PFSK-1 (cell line): ENCODE measurements around the gene MTSS2.

Source experiments
- FOXP2 ChIP-seq: optimal IDR thresholded peaks from 2 replicates; pipeline ENCODE3; 2011; ENCODE audit warnings: borderline replicate concordance, control low read depth, inconsistent platforms; ENCODE audit not compliant: insufficient read depth; ENCODE audit errors: extremely low read length, extremely low read depth
- POLR2AphosphoS5 ChIP-seq: IDR thresholded peaks from 2 replicates; pipeline ENCODE4 v1.6.1; 2012; ENCODE audit warnings: low read depth, mild to moderate bottlenecking, control low read depth, low read length, moderate library complexity
- SIN3A ChIP-seq: IDR thresholded peaks from 2 replicates; pipeline ENCODE4 v1.6.1; 2012; ENCODE audit warnings: mild to moderate bottlenecking, low read length, moderate library complexity, borderline replicate concordance; ENCODE audit not compliant: insufficient read depth
- TAF1 ChIP-seq: IDR thresholded peaks from 2 replicates; pipeline ENCODE4 v1.6.1; 2012; ENCODE audit warnings: low read length, control low read depth, borderline replicate concordance; ENCODE audit not compliant: insufficient read depth
- TF ChIP-seq, protein P1 (sequence below), 2 experiments: IDR thresholded peaks; 2 replicates each; pipeline versions ENCODE4 v1.6.1 to v1.8.0; 2011 to 2012; ENCODE audit warnings: low read depth in 2 of 2, low read length in 2 of 2, control low read depth in 1 of 2, inconsistent platforms in 1 of 2, mild to moderate bottlenecking in 1 of 2, moderate library complexity in 1 of 2; ENCODE audit not compliant: insufficient read depth in 1 of 2

Gene MTSS2

GRCh38 chr16:70714581-70715054 lies 28.8 kb upstream of the MTSS2 start:
- TF ChIP-seq TAF1 (no peak), SIN3A (no peak), FOXP2 (no peak), POLR2AphosphoS5 (no peak)
- TF ChIP-seq, protein P1, sequence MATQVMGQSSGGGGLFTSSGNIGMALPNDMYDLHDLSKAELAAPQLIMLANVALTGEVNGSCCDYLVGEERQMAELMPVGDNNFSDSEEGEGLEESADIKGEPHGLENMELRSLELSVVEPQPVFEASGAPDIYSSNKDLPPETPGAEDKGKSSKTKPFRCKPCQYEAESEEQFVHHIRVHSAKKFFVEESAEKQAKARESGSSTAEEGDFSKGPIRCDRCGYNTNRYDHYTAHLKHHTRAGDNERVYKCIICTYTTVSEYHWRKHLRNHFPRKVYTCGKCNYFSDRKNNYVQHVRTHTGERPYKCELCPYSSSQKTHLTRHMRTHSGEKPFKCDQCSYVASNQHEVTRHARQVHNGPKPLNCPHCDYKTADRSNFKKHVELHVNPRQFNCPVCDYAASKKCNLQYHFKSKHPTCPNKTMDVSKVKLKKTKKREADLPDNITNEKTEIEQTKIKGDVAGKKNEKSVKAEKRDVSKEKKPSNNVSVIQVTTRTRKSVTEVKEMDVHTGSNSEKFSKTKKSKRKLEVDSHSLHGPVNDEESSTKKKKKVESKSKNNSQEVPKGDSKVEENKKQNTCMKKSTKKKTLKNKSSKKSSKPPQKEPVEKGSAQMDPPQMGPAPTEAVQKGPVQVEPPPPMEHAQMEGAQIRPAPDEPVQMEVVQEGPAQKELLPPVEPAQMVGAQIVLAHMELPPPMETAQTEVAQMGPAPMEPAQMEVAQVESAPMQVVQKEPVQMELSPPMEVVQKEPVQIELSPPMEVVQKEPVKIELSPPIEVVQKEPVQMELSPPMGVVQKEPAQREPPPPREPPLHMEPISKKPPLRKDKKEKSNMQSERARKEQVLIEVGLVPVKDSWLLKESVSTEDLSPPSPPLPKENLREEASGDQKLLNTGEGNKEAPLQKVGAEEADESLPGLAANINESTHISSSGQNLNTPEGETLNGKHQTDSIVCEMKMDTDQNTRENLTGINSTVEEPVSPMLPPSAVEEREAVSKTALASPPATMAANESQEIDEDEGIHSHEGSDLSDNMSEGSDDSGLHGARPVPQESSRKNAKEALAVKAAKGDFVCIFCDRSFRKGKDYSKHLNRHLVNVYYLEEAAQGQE (IDR thresholded peaks at IDR 0.05; ENCODE audit: insufficient read depth in 1 of 2, low read depth in 2 of 2, low read length in 2 of 2), result no peak

DNA sequence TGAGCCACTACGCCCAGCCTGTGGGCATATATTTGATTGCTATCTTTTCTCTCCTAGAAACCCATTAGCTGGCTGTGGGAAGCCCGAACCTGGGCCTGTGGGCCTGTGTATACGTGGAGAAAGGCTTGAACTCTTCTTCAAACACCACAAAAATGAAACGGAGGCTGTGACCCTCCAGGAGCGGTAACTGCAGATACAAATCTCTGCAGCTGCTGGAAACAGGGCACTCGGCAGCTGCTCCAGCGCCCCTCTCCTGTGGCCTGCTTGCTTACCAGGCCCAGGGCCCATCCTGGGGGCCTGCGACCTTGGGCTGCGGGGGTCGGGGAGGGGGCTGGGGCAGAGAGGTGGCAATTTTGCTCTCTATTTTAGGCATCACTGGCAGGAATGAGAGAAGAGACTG lies 28.0 kb upstream of the MTSS2 start:
- TF ChIP-seq POLR2AphosphoS5, result no peak
- TF ChIP-seq SIN3A, result no peak
- no peak for TF ChIP-seq FOXP2
- TF ChIP-seq, protein P1 (IDR thresholded peaks at IDR 0.05; ENCODE audit: insufficient read depth in 1 of 2, low read depth in 2 of 2, low read length in 2 of 2), result no peak
- no peak for TF ChIP-seq TAF1

DNA sequence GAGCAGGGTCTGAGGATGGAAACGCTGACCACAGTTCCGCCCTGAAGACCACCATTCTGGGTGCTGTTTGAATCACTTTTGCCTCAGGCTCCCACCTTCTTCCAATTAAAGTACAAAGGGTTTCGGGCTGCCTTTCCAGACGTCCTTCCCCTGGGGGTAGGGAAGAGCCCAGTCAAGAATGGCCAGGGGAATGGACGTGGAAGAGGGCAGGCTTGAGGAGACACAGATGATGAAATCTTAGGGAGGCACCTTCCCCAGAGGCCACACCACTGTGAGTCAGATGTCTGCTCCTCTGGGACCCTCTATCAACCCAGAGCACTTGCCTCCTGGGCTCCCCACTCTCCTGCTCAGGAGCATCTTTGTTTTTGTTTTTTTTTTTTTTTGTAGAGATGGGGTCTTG lies 27.5 kb upstream of the MTSS2 start:
- no peak for TF ChIP-seq POLR2AphosphoS5
- TF ChIP-seq TAF1, result no peak
- TF ChIP-seq FOXP2, result no peak
- no peak for TF ChIP-seq SIN3A
- TF ChIP-seq, protein P1 (IDR thresholded peaks at IDR 0.05; ENCODE audit: insufficient read depth in 1 of 2, low read depth in 2 of 2, low read length in 2 of 2), result no peak

DNA sequence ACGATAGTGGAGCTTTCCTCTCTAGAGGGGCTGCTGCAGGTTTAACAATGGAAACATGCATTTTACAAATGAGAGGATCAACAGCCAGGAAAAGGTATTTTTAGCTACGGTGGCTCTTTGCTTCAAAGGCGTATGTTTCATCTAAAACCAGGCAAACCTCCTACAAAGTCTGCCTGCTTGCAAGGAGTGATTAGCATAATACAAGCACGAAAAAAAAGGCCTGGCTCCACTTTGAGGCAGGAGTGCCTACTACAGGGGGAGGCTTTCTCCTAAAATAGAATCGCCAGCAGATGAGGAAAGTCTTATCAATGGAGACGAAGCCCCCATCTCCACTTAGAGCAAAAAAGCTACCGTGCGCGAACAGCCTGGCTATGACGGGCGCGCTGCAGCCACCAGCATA lies 27.1 kb upstream of the MTSS2 start:
- TF ChIP-seq SIN3A (no peak), FOXP2 (no peak), TAF1 (no peak), POLR2AphosphoS5 (no peak)
- TF ChIP-seq, protein P1 (IDR thresholded peaks at IDR 0.05; ENCODE audit: insufficient read depth in 1 of 2, low read depth in 2 of 2, low read length in 2 of 2), result no peak

DNA sequence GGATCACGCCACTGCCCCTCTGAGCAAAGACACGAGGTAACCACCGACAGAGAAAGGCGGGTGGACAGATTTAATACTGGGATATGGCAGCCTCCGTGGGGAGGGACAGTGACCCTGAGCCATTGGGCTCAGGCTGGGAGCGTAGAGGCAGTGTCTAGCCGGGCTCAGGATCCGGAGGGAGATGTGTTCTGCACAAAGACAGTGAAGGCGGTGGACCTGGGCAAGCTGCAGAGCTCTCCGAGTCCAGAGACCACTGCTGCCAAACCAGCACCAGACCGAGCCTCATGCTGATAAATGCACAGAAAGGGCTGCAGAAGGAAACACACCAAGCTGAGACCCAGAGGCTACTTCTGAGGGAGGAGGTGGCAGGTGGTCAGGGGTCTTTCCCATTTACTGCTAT lies 26.5 kb upstream of the MTSS2 start:
- no peak for TF ChIP-seq POLR2AphosphoS5
- TF ChIP-seq SIN3A, result no peak
- TF ChIP-seq FOXP2, result no peak
- TF ChIP-seq TAF1, result no peak
- TF ChIP-seq, protein P1 (IDR thresholded peaks at IDR 0.05; ENCODE audit: insufficient read depth in 1 of 2, low read depth in 2 of 2, low read length in 2 of 2), result no peak
